H9 (cell line): ENCODE data around the gene NCOA6. TPM values are rescaled to one million over a fixed set of nuclear protein-coding genes. Genes with fewer than 3 reads are reported as not detected.

Source experiments
- DNase-seq: peaks from one replicate; pipeline ENCODE4 v3.0.0-alpha.2; 2017
- H2AFZ ChIP-seq: one replicate; pipeline ENCODE4 v1.6.1; 2013; ENCODE audit warnings: mild to moderate bottlenecking, low read length, control low read depth, moderate library complexity
- H2AK5ac ChIP-seq: 2 replicates; pipeline ENCODE4 v1.6.1; 2013; ENCODE audit warnings: low read length, control low read depth, mixed read lengths; ENCODE audit not compliant: insufficient read length
- H2BK120ac ChIP-seq: one replicate; pipeline ENCODE4 v1.6.1; 2013; ENCODE audit warnings: low read depth, mild to moderate bottlenecking, low read length, control low read depth, inconsistent platforms; ENCODE audit not compliant: poor library complexity, severe bottlenecking
- H2BK12ac ChIP-seq: 2 replicates; pipeline ENCODE4 v1.6.1; 2013; ENCODE audit warnings: low read length, control low read depth, mixed read lengths, low read depth; ENCODE audit not compliant: insufficient read length
- H2BK15ac ChIP-seq: 2 replicates; pipeline ENCODE4 v1.6.1; 2013; ENCODE audit warnings: low read depth, low read length, control low read depth
- H2BK20ac ChIP-seq: one replicate; pipeline ENCODE4 v1.6.1; 2013; ENCODE audit warnings: low read depth, mild to moderate bottlenecking, low read length, control low read depth, inconsistent platforms; ENCODE audit not compliant: poor library complexity, severe bottlenecking
- H2BK5ac ChIP-seq: 2 replicates; pipeline ENCODE4 v1.6.1; 2013; ENCODE audit warnings: low read length, control low read depth, mixed read lengths; ENCODE audit not compliant: insufficient read length
- H3K14ac ChIP-seq: 2 replicates; pipeline ENCODE4 v1.6.1; 2013; ENCODE audit warnings: low read length, control low read depth; ENCODE audit not compliant: insufficient read depth
- H3K18ac ChIP-seq: 2 replicates; pipeline ENCODE4 v1.6.1; 2013; ENCODE audit warnings: low read depth, mild to moderate bottlenecking, mixed read lengths, low read length, control low read depth; ENCODE audit not compliant: insufficient read length
- H3K23ac ChIP-seq: 2 replicates; pipeline ENCODE4 v1.6.1; 2013; ENCODE audit warnings: low read length, control low read depth, mixed read lengths, low read depth; ENCODE audit not compliant: insufficient read length
- H3K23me2 ChIP-seq: 2 replicates; pipeline ENCODE4 v1.6.1; 2013; ENCODE audit warnings: low read depth, mild to moderate bottlenecking, mixed read lengths, low read length, control low read depth; ENCODE audit not compliant: insufficient read length, poor library complexity, severe bottlenecking
- H3K27ac ChIP-seq: 2 replicates; pipeline ENCODE4 v1.5.1; 2013; ENCODE audit warnings: low read length, control low read depth, mixed read lengths, low read depth; ENCODE audit not compliant: insufficient read length
- H3K27me3 ChIP-seq: 2 replicates; pipeline ENCODE4 v1.6.1; 2013; ENCODE audit warnings: low read length, control low read depth, inconsistent platforms; ENCODE audit not compliant: insufficient read depth
- H3K4ac ChIP-seq: 2 replicates; pipeline ENCODE4 v1.6.1; 2013; ENCODE audit warnings: low read depth, mild to moderate bottlenecking, control low read depth, inconsistent platforms, low read length, moderate library complexity
- H3K4me1 ChIP-seq: 2 replicates; pipeline ENCODE4 v1.6.1; 2013; ENCODE audit warnings: low read length, control low read depth, inconsistent platforms; ENCODE audit not compliant: insufficient read depth
- H3K4me2 ChIP-seq: 2 replicates; pipeline ENCODE4 v1.6.1; 2013; ENCODE audit warnings: low read length, control low read depth, mixed read lengths; ENCODE audit not compliant: insufficient read length, insufficient read depth
- H3K56ac ChIP-seq: 2 replicates; pipeline ENCODE4 v1.6.1; 2013; ENCODE audit warnings: low read depth, mild to moderate bottlenecking, mixed read lengths, low read length, control low read depth; ENCODE audit not compliant: insufficient read length
- H3K79me1 ChIP-seq: 2 replicates; pipeline ENCODE4 v1.6.1; 2013; ENCODE audit warnings: low read depth, mild to moderate bottlenecking, moderate library complexity, low read length, control low read depth, inconsistent platforms; ENCODE audit not compliant: insufficient read depth, poor library complexity, severe bottlenecking
- H3K79me2 ChIP-seq: 2 replicates; pipeline ENCODE4 v1.6.1; 2013; ENCODE audit warnings: low read length, control low read depth, inconsistent platforms; ENCODE audit not compliant: insufficient read depth
- H3K9ac ChIP-seq: 2 replicates; pipeline ENCODE4 v1.6.1; 2013; ENCODE audit warnings: low read length, control low read depth, mixed read lengths; ENCODE audit not compliant: insufficient read length; ENCODE audit errors: extremely low read depth
- H3K9me3 ChIP-seq: one replicate; pipeline ENCODE4 v1.6.1; 2013; ENCODE audit warnings: low read depth, low read length, inconsistent platforms; ENCODE audit not compliant: control insufficient read depth
- H3T11ph ChIP-seq: one replicate; pipeline ENCODE4 v1.6.1; 2013; ENCODE audit warnings: mild to moderate bottlenecking, low read length, control low read depth, inconsistent platforms
- H4K20me1 ChIP-seq: one replicate; pipeline ENCODE4 v1.6.1; 2013; ENCODE audit not compliant: control insufficient read depth, insufficient read length, insufficient read depth
- H4K5ac ChIP-seq: 2 replicates; pipeline ENCODE4 v1.6.1; 2013; ENCODE audit warnings: low read depth, mild to moderate bottlenecking, mixed read lengths, low read length, control low read depth; ENCODE audit not compliant: insufficient read length
- H4K8ac ChIP-seq: replicated peaks from 2 replicates; pipeline ENCODE4 v1.6.1; 2013; ENCODE audit warnings: low read length, control low read depth, mixed read lengths, low read depth; ENCODE audit not compliant: insufficient read length
- H4K91ac ChIP-seq: 2 replicates; pipeline ENCODE4 v1.6.1; 2013; ENCODE audit warnings: low read depth, mild to moderate bottlenecking, moderate library complexity, mixed read lengths, low read length, control low read depth; ENCODE audit not compliant: insufficient read length
- H3K27ac Mint-ChIP-seq, 3 experiments: 2 replicates in 2 of 3; 3 replicates in 1 of 3; pipeline ENCODE4 v1.8.0; 2020 to 2021; ENCODE audit warnings: mixed read lengths in 3 of 3, mild to moderate bottlenecking in 1 of 3, moderate library complexity in 1 of 3
- H3K27me3 Mint-ChIP-seq: 2 replicates; pipeline ENCODE4 v1.8.0; 2021; ENCODE audit warnings: low read depth, mild to moderate bottlenecking, moderate library complexity, mixed read lengths
- H3K36me3 Mint-ChIP-seq, 3 experiments: 2 replicates in 2 of 3; 3 replicates in 1 of 3; pipeline ENCODE4 v1.8.0; 2020 to 2021; ENCODE audit warnings: low read depth in 3 of 3, mixed read lengths in 3 of 3; ENCODE audit not compliant: insufficient read depth in 1 of 3
- H3K4me1 Mint-ChIP-seq, 2 experiments: 2 replicates each; pipeline ENCODE4 v1.8.0; 2020; ENCODE audit warnings: mixed read lengths in 2 of 2
- H3K4me3 Mint-ChIP-seq, 2 experiments: 2 replicates in 1 of 2; 3 replicates in 1 of 2; pipeline ENCODE4 v1.8.0; 2020 to 2021; ENCODE audit warnings: mild to moderate bottlenecking in 2 of 2, mixed read lengths in 2 of 2, moderate library complexity in 1 of 2
- H3K9me3 Mint-ChIP-seq, 2 experiments: 2 replicates in 1 of 2; 3 replicates in 1 of 2; pipeline ENCODE4 v1.8.0; 2020; ENCODE audit warnings: mild to moderate bottlenecking in 2 of 2, mixed read lengths in 2 of 2, moderate library complexity in 1 of 2
- WGBS: extraction: QIAGEN DNeasy Blood & Tissue Kit; methylation state at CpG from one replicate; pipeline ENCODE4 v1.1.7; 2013; ENCODE audit warnings: missing lambda C conversion rate, low lambda C conversion rate, mixed read lengths; ENCODE audit not compliant: insufficient read length; ENCODE audit errors: extremely low coverage; 5-methylcytosine and 5-hydroxymethylcytosine counted together
- total RNA-seq: library from RNA; stranded (reverse); gene quantifications from 2 replicates; pipeline ENCODE4 v1.2.1, GENCODE V29; 2021
- TF ChIP-seq, protein P1 (sequence below): fragments of 200-600 bp; sonication (generic); conservative IDR thresholded peaks from 3 replicates; pipeline ENCODE4 v1.8.0; 2021; ENCODE audit warnings: antibody characterized with exemption, mild to moderate bottlenecking

Gene NCOA6
- total RNA-seq, 1 experiment from 2014 or later, result 23.9 TPM

DNA sequence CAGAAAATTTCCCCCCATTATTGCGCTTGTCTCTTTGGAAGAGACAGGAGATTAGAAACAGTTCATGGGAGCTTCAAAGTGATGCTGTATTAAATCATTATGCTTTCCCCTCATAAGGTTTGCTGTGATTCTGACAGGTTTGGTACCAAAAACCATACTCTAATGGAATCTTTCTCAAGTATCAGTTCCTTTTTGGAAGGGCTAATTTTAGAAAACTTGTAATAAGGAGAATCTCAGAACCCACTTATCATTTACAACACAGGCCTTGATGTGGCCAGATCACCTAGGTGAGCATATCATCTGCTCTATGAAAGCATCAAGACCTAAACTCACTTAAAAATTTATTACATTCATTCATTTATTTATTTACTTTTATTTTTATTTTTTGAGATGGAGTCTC lies 70.1 kb downstream of the NCOA6 start:
- no peak overlapping the region; a peak in 1 of 7 replicates for H3K27ac Mint-ChIP-seq
- Histone ChIP-seq H4K91ac (no peak overlapping the region), H2AFZ (no peak overlapping the region), H2BK5ac (no peak overlapping the region), H3K79me2 (no peaks in the 10 kb centered on the region), H3K4me1 (no peaks in the 10 kb centered on the region), H3K4me2 (no peak overlapping the region), H3K18ac (no peak overlapping the region), H3K56ac (no peak overlapping the region), H4K20me1 (no peaks in the 10 kb centered on the region), H3T11ph (no peak overlapping the region), H3K79me1 (no peaks in the 10 kb centered on the region), H3K27ac (no peak overlapping the region), H4K8ac (no peak overlapping the region), H3K23me2 (no peaks in the 10 kb centered on the region), H2AK5ac (no peak overlapping the region), H3K23ac (no peak overlapping the region), H2BK20ac (no peak overlapping the region), H3K27me3 (no peaks in the 10 kb centered on the region), H3K9me3 (no peaks in the 10 kb centered on the region), H2BK15ac (no peak overlapping the region), H3K9ac (no peak overlapping the region), H4K5ac (no peak overlapping the region), H2BK120ac (no peak overlapping the region), H3K4ac (no peak overlapping the region), H2BK12ac (no peak overlapping the region), H3K14ac (no peak overlapping the region)
- no peak for DNase-seq
- peaks cover 2 to 55% (median 30%) of the 10 kb centered on the region in 3 experiments; a peak in 5 of 7 replicates for H3K36me3 Mint-ChIP-seq
- WGBS, result no CpG with 5 or more reads among the region's 1 CpG
- H3K4me3 Mint-ChIP-seq, result no peak overlapping the region
- no peaks in the 10 kb centered on the region for H3K27me3 Mint-ChIP-seq
- no peaks in the 10 kb centered on the region for H3K9me3 Mint-ChIP-seq
- H3K4me1 Mint-ChIP-seq, result peaks cover 0 to 15% of the 10 kb centered on the region in 2 experiments; a peak in 3 of 4 replicates
- TF ChIP-seq, protein P1, sequence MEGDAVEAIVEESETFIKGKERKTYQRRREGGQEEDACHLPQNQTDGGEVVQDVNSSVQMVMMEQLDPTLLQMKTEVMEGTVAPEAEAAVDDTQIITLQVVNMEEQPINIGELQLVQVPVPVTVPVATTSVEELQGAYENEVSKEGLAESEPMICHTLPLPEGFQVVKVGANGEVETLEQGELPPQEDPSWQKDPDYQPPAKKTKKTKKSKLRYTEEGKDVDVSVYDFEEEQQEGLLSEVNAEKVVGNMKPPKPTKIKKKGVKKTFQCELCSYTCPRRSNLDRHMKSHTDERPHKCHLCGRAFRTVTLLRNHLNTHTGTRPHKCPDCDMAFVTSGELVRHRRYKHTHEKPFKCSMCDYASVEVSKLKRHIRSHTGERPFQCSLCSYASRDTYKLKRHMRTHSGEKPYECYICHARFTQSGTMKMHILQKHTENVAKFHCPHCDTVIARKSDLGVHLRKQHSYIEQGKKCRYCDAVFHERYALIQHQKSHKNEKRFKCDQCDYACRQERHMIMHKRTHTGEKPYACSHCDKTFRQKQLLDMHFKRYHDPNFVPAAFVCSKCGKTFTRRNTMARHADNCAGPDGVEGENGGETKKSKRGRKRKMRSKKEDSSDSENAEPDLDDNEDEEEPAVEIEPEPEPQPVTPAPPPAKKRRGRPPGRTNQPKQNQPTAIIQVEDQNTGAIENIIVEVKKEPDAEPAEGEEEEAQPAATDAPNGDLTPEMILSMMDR, result no peak
